HG03025 (cell line): ENCODE results near the gene MPG.

Source experiments
- ATAC-seq: cut with Tn5 transposase; IDR thresholded peaks from one replicate; pipeline ENCODE4 v1.9.1; 2021; ENCODE audit warnings: mild to moderate bottlenecking, moderate library complexity; ENCODE audit not compliant: unreplicated experiment, low FRiP score

The MPG gene

DNA sequence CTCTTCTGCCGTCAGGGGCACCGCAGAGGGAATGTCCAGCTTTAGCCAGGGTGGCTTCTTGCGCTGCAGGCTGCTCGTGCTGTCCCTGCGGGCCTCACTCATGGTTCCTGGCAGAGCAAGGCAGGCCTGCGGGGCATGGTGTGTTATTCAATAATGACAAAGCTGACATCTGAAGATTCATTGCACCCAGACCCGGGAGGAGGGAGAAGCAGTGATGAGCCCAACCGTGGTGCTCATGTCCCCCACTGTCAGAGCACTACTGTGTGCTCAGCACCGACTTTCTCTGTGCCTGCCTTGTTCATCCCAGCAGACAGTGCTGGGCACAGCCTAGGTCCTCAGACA is 13.1 kb upstream of the MPG start:
- ATAC-seq, result no peak

GRCh38 chr16:65745-66144 is 12.3 kb upstream of the MPG start:
- ATAC-seq, result no peak

DNA sequence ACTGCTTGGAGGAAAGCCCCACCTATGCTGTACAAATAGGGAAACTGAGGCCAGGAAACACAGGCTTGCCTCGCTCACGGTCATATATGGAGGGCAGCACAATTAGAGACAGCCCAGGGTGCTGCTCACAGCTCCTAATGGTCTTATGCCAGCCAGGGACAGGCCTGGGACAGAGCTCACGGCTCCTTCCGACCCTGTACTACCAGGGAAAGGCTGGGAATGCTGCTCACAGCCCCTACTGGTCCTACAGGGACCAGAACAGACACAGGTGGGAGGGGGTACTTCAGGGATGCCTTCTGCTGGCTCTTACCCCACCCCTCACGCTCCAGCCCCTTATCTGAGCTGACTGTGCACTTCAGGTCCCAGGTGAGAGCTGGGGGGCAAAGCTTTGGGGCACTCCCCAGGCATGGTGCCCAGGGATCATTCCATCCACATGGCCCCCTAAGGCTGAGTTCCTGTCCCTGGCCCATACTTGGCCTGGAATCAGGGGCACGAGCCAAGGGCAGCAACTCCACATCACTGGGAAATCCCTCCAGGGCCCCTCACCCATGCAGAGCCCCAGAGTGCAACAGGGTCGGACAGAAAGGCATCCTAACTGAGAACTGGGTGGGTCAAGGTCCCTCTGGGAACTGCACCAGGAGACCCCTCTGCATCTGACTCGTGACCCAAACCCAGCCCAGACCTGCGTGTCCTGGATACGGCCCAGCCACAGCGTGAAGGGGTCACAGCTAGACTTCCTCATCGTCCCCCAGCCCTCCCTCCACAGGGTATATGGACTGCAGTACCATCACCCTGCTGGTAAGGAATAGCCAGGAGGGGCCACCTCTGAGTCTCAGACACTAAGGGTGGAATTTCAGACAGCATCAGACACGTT is 11.5 kb upstream of the MPG start:
- ATAC-seq, result no peak

GRCh38 chr16:67183-67791 is 10.7 kb upstream of the MPG start:
- no peak for ATAC-seq

- ATAC-seq, result no peak
Measured at GRCh38 chr16:67884-68789, 9.9 kb upstream of the MPG start.

GRCh38 chr16:69181-69580 is 8.8 kb upstream of the MPG start:
- ATAC-seq, result no peak

- no peak for ATAC-seq
Measured at GRCh38 chr16:71210-71539, 6.8 kb upstream of the MPG start.

- no peak for ATAC-seq
Measured at GRCh38 chr16:71540-72401, 6.3 kb upstream of the MPG start.

DNA sequence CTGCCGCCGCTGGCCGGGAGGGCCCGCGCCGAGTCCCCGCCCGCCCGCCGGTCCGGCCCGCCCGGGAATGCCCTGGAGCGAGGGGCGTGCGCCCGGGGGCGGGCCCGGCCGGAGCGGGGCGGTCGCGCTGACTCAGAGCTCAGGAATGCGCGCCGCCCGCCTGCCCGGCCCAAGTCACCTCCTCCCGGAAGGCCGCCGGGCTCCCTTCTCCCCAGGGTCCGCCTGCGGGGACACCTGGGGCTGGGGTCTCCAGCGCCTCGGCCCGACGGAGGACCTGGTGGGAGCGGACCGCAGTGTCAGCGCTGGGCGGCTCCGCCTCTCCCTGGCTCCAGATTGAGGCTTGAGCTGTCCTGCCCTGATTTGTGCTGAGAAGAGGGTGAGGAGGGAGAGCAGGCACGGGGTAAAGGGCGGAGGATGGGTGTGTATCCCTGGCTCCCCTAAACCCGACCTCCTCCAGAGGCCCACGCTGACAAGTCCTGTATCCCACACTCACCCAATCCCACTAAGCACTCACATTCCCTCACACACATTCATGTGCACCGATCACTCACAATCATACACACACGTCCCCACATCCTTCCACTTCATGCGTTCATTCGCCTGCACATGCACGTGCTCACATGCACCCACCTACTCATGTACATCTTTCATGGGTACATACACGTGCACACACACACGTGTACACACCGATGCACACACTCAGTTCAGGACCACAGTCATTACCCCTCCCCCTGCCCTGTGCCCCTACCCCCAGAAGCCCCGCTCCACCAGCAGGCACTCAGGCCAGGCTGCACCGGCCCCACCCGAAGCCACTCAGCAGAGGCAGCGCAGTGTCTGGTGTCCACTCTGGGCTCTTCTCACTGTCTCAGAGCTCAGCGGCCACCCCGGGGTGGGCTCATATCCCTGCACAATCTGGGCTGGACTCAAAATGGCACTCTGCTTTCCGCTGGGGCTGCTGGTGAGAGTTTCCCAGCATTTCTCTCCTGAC is 5.2 kb upstream of the MPG start, which contains the start of gene RHBDF1:
RHBDF1 (minus strand) TSS at position 71 of the 988 bp plus-strand sequence. CDS start 7,616 bp downstream, outside the sequence.
- ATAC-seq, result no peak

GRCh38 chr16:74051-74746 is 3.8 kb upstream of the MPG start:
- no peak for ATAC-seq

DNA sequence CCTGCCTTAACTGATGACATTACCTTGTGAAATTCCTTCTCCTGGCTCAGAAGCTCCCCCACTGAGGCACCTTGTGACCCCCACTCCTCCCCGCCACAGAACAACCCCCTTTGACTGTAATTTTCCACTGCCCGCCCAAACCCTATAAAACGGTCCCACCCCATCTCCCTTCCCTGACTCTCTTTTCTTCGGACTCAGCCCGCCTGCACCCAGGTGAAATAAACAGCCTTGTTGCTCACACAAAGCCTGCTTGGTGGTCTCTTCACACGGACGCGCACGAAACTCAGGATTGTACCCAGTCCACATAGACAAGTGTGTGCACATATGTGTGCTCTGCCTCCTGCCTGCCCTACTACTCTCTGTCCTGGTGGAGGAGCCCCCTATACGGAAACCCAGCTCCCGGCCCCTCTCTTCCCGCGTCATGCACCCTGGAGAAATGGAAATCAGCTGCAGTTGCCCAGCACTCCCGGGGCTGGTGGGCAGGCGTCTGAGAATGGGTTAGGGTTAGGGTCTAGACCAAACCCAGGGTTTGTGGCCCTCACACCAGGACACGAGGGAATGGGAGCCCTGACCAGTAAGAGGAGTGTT is 3.2 kb upstream of the MPG start:
- no peak for ATAC-seq

DNA sequence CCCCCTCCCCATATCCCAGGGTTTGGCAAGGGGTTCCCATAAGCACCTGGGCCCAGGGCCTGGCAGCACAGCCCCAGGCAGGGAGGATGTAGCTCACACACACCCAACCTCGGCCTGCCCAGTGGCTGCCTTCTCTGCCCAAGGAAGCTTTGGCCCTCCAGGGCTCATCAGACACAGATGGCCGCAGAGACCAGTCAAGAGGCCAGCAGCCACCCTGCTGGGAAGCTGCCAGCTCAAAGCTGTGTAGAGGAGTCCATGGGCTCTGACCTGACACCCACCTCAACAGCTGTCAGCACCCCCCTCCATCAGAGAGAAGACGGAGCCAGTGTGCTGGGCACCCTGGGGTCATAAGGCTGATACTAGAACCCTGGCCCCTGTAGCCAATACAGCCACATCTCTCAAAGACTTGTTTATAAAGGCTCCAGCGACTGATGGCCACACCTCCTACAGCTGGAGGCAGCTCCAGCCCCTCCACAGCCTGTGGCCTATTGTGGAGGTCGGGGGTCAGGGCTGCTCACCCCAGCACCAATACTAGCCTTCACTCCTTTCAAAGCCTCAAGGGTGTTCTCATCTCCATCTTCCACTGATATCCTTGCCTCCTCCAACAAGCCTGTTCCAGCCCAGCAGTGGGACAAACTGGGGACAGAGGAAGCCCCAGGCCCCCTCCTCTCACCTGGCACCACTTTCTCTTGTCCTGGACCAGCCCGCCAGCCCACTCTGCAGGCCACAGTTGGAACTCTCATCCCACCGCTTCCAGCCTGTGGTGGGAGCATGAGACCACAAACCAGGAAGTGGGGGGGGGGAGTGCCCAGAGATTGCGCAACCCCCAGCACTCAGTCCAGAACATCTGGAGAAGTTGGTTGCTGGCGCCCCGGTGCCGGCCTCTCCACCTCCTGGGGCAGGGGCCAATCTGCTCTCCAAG is 2.2 kb upstream of the MPG start:
- ATAC-seq, result no peak

GRCh38 chr16:76535-77272 is 1.3 kb upstream of the MPG start:
- ATAC-seq, result no peak

GRCh38 chr16:77273-77806 is 685 bp upstream of the MPG start:
- peak; percentile 28 for ATAC-seq

DNA sequence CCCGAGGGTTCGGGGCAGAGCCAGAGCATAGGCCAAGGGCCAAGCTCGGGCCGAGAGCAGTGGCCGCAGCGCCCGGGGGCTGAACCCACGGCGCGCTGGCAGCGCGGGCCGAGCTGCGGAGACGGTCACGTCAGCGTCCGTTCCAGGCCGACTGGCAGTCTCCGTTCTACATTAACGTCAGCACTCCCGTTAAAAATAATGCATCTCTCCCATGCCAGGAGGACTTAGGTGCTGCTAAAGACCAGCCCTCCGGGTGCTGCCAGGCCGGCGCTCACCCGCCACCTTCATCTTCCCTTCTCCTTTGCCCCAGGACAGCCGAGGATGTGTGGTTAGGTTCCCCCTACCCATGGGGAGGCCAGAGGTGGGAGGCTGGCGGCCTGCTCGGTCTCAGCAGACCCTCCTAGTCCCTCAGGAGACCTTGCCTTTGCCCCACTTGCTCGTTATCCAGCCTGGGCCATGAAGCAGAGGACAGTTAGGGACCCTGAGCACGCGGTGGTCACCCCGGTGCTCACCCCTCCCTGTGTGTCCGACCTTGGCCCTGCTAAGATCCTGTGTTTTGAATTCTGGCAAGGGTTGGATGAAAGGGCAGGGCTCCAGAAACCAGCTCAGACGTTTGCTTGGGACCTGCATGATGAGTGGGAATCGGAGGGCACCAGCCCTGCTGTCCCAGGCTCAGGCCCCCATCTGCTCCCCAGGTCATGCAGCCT is 572 bp downstream of the MPG start:
- ATAC-seq, result peak; percentile 13
